Left lung (tissue), 10 donors: ENCODE data around the gene SPTBN4. TPM values are rescaled to one million over a fixed set of nuclear protein-coding genes. Genes with fewer than 3 reads are reported as not detected.
"Not testable (repeated sequence)": the region's sequence is repeated elsewhere in the genome, so short reads cannot be mapped to it uniquely, and the experiment has no call there.

ENCODE experiments used
- ATAC-seq: fragments of 200-7000 bp; cut with Tn5 transposase; one replicate; pipeline ENCODE4 v1.9.1; 2020; ENCODE audit warnings: moderate library complexity
- DNase-seq, 4 donors: peaks; one replicate each; pipeline ENCODE4 v3.0.0-alpha.2; 2013 to 2020
- H3K27ac ChIP-seq, 2 donors: fragments of 200-600 bp; sonication (generic) in 1 of 2; one replicate each; pipeline versions ENCODE4 v1.5.0 to v1.8.0; 2020 to 2021
- H3K27me3 ChIP-seq, 2 donors: fragments of 200-600 bp; sonication (generic) in 1 of 2; one replicate each; pipeline versions ENCODE4 v1.5.0 to v1.8.0; 2020 to 2021
- H3K36me3 ChIP-seq, 2 donors: fragments of 200-600 bp; sonication (generic) in 1 of 2; one replicate each; pipeline versions ENCODE4 v1.5.0 to v1.8.0; 2020 to 2021
- H3K4me1 ChIP-seq, 2 donors: fragments of 200-600 bp; one replicate each; pipeline ENCODE4 v1.8.0; 2021
- H3K4me3 ChIP-seq, 2 donors: fragments of 200-600 bp; sonication (generic) in 1 of 2; one replicate each; pipeline versions ENCODE4 v1.5.0 to v1.8.0; 2020 to 2021; ENCODE audit warnings: mild to moderate bottlenecking in 1 of 2
- H3K9me3 ChIP-seq, 2 donors: fragments of 200-600 bp; sonication (generic) in 1 of 2; one replicate each; pipeline versions ENCODE4 v1.5.0 to v1.8.0; 2020 to 2021
- CTCF ChIP-seq, 2 donors: fragments of 200-600 bp; sonication (generic) in 1 of 2; IDR thresholded peaks; one replicate each; pipeline versions ENCODE4 v1.5.0 to v1.8.0; 2021; ENCODE audit warnings: antibody characterized with exemption in 2 of 2
- intact Hi-C, 2 donors: fragments of 100-400 bp; cut with DNase I; formaldehyde crosslinking; loops; one replicate each; pipeline versions ENCODE4 v1.11.2 to v1.14.2; 2022
- polyA plus RNA-seq, 6 donors: library from polyadenylated mRNA; unstranded; fragments of 120-200 nt; gene quantifications; one replicate each; pipeline ENCODE4 v1.2.1, GENCODE V29; 2013; ENCODE audit not compliant: insufficient read length in 6 of 6
- total RNA-seq, 2 donors: library from RNA; stranded (reverse); fragmentation: NEBNext Ultra II Directional; extraction: Animal tissue kit (Norgen Biotek cat#: 25700); gene quantifications; one replicate each; pipeline ENCODE4 v1.2.1, GENCODE V29; 2021
- donor health status: DM: no; HTN: yes; CAD: no.
- donor health status: DM: no; HTN: no; CAD: no.

Gene SPTBN4
- total and polyA plus RNA-seq, 8 donors = 0.42 to 2.5 (median 1.3) TPM

GRCh38 chr19:40621283-40621682 is 154.5 kb downstream of the SPTBN4 start:
- H3K27me3 ChIP-seq = no peaks in the 10 kb centered on the region
- no peak for TF ChIP-seq CTCF (IDR thresholded peaks at IDR 0.05)
- no peak overlapping the region for H3K27ac ChIP-seq
- no peak for ATAC-seq
- intact Hi-C loops = no loop called here
- DNase-seq = no peak
- H3K36me3 ChIP-seq = peaks cover 0 to 49% of the 10 kb centered on the region in 2 donors
- H3K4me3 ChIP-seq = no peak overlapping the region
- no peaks in the 10 kb centered on the region for H3K4me1 ChIP-seq
- H3K9me3 ChIP-seq = no peaks in the 10 kb centered on the region

DNA sequence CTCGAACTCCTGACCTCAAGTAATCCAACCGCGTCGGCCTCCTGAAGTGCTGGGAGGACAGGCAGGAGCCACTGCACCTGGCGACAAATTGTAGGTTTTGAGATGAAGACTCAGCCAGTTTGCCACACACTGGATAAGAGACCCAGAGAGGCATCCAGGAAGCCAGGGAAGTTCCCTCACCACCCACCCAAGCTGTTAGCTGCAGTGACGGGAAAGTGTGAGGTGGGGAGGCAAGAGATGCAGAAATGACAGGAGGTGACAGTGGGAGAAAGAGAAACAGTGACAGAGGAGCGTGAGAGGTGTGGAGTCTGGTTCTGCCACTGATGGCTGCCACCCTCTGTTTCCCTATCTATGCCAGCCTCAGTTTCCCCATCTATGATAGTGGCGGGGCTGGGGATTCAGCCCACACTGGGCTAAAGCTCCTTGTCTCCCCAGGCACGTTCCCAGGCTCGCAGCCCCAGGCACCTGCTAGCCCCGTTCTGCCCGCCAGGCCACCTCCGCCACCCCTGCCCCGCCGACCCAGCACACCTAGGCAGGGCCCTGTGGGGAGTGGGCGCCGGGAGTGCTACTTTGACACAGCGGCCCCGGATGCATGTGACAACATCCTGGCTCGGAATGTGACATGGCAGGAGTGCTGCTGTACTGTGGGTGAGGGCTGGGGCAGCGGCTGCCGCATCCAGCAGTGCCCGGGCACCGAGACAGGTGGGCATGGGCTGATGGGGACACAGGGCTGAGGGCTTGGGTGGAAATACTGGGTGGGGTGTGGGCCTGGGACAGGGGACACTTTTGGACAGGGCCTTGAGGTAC is 155.4 kb downstream of the SPTBN4 start:
- Histone ChIP-seq H3K36me3 (peaks cover 0 to 49% of the 10 kb centered on the region in 2 donors), H3K27me3 (no peaks in the 10 kb centered on the region), H3K4me1 (no peaks in the 10 kb centered on the region), H3K4me3 (no peak overlapping the region), H3K9me3 (no peaks in the 10 kb centered on the region), H3K27ac (no peak overlapping the region)
- no peak for ATAC-seq
- no peak for TF ChIP-seq CTCF (IDR thresholded peaks at IDR 0.05)
- intact Hi-C loops = no loop called here
- peak in 1 of 4 donors; percentile 70 for DNase-seq

DNA sequence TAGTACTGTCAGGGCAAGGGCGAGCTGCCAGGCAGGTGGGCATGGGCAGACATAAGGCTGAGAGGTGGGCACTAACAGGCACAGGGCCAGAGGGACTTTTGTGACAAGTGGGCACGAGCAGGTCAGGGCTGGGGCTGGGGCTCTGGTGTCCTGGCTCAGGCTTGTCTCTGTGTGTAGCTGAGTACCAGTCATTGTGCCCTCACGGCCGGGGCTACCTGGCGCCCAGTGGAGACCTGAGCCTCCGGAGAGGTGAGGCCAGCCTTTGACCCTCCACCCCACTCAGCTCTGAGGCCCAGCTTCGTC is 155.9 kb downstream of the SPTBN4 start:
- Histone ChIP-seq H3K4me3 (no peak overlapping the region), H3K9me3 (no peaks in the 10 kb centered on the region), H3K36me3 (peaks cover 0 to 49% of the 10 kb centered on the region in 2 donors), H3K4me1 (no peaks in the 10 kb centered on the region), H3K27ac (no peak overlapping the region), H3K27me3 (no peaks in the 10 kb centered on the region)
- no peak for ATAC-seq
- intact Hi-C loops = no loop called here
- peak in 1 of 4 donors; percentile 47 for DNase-seq
- no peak for TF ChIP-seq CTCF (IDR thresholded peaks at IDR 0.05)

- ATAC-seq (peak; percentile 61), DNase-seq (peak in 1 of 4 donors; percentile 80)
- Histone ChIP-seq H3K27me3 (no peaks in the 10 kb centered on the region), H3K4me1 (no peaks in the 10 kb centered on the region), H3K27ac (no peak overlapping the region), H3K36me3 (peaks cover 0 to 49% of the 10 kb centered on the region in 2 donors), H3K9me3 (no peaks in the 10 kb centered on the region), H3K4me3 (no peak overlapping the region)
- no peak for TF ChIP-seq CTCF (IDR thresholded peaks at IDR 0.05)
- intact Hi-C loops = no loop called here
Observed at GRCh38 chr19:40623403-40624251, 156.8 kb downstream of the SPTBN4 start.

GRCh38 chr19:40624369-40625153 is 157.8 kb downstream of the SPTBN4 start:
- ATAC-seq, H3K4me1 ChIP-seq, H3K27me3 ChIP-seq, H3K4me3 ChIP-seq, H3K9me3 ChIP-seq, intact Hi-C loops, H3K27ac ChIP-seq: not testable (repeated sequence)
- peaks cover 0 to 47% of the 10 kb centered on the region in 2 donors for H3K36me3 ChIP-seq
- peak in 1 of 4 donors; percentile 25 for DNase-seq
